ENCODE results near the gene BTAF1.

The BTAF1 gene

DNA sequence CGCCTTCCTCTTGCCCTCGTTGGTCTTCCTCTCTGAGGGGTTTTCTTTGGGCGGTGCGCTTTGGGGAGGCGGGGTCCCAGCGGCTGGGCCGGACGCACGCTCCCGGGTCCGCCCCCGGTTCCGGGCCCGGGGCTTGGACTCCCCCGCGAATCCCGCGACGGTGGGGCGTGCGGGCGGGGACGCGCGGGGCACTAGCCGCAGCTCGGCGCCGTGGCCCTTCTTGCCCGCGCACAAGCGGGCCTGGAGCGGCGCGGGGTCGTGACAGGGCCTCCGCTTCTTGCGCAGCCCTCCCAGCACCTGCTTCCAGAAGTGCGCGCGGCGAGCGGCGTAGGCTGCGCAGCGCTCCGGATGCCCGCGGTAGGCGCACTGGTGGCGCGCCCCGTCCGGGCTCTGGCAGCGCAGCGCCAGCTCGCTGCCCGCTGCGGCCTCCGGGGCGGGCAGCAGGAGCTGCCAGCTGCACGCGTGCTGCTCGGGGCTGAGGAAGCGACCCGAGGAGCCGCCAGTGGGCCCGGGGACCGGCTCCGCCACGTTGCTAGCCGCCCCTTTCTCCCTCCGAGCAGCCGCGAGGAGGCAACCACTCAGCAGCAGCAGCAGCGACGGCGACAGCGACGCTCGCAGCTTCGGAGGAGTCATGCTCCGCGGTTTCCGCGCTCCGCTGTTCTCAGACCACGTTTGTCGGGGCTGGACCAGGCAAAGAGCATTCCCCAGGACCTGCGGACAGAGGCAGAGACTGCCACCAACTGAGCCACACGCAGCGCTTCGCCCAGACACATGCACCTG lies 15.0 kb upstream of the BTAF1 start:
- peak; percentile 70 for DNase-seq

DNA sequence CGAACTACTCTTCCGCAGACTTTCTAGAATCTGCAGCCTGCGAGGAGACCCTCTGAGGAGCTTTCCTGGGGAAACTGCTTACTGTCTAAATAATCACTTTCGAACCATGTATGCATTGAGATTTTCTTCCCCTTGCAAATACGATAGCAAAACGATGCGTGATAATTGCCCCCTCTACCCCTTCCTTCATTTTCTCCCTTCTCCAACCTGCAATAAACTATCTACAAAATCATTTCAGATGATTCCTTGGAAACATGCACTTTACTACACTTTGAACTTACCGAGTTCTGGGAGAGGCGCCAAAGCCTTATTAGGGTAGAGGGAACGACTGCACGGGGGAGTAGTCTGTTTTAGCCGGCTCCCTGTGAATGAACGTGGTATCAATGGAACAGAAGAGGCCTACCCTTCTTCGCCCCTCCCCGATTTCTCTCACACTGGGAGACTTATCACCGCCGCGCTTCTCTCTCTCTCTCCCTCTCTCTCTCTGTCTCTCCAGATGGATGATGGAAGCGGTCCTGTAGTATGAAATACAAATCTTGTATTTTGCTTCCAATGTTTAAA lies 14.4 kb upstream of the BTAF1 start, which contains the start of gene FGFBP3:
TSS of gene FGFBP3 (minus strand) at position 370 of the 561 bp plus-strand sequence. CDS start 517 bp downstream, outside the sequence.
- peak; percentile 22 for DNase-seq

DNA sequence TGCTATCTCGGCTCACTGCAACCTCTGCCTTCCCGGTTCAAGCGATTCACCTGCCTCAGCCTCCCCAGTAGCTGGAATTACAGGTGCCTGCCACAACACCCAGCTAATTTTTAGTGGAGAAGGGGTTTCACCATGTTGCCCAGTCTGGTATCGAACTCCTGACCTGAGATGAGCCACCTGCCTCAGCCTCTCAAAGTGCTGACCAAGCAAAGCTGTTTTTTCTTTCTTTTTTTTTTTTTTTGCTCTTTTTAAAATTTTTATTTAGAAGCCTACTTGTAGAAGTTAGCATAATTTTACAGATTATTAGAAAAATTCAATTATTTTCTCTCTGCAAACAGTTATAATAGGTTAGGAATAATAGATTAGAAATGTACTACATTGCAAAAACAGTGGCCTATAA lies 13.1 kb upstream of the BTAF1 start:
- DNase-seq: no peak

DNA sequence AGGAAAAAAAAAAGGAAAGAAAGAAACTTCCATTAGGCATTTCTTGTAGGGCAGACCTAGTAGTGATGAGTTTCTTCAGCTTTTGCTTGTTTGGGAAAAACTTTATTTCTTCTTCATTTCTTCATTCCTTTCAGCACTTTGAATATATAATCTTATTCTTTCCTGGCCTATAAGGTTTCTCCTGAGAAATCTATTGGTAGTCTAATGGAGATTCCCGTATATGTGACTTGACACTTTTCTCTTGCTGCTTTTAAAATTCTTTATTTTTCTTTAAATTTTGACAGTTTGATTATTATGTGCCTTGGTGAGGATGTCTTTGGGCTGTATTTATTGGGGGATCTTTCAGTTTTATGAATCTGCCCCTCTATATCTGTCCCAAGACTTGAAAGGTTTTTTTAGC lies 3.9 kb upstream of the BTAF1 start:
- no peak for DNase-seq

GRCh38 chr10:91924212-91925021 lies 847 bp downstream of the BTAF1 start:
- no peak for DNase-seq

DNA sequence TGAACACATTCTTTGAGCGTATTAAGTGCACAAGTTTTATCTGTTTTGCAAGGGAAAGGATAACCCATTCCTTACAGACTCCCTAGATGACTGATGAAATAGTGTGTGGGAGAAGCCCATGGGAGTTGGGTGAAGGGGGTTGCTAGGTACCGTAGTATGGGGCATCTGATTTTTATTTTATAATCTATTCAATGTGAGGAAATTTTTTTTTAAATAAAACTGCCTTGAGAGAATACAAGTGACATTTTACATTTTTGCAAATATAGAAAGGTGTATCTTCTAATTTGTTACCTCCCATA lies 1.4 kb downstream of the BTAF1 start:
- DNase-seq: no peak

GRCh38 chr10:91930939-91931338 lies 7.4 kb downstream of the BTAF1 start:
- DNase-seq: no peak

- DNase-seq: no peak
Measured at GRCh38 chr10:91931526-91932190, 8.1 kb downstream of the BTAF1 start.

GRCh38 chr10:91932737-91933136 lies 9.2 kb downstream of the BTAF1 start:
- DNase-seq: no peak

- DNase-seq: no peak
Measured at GRCh38 chr10:91935886-91936285, 12.3 kb downstream of the BTAF1 start.

DNA sequence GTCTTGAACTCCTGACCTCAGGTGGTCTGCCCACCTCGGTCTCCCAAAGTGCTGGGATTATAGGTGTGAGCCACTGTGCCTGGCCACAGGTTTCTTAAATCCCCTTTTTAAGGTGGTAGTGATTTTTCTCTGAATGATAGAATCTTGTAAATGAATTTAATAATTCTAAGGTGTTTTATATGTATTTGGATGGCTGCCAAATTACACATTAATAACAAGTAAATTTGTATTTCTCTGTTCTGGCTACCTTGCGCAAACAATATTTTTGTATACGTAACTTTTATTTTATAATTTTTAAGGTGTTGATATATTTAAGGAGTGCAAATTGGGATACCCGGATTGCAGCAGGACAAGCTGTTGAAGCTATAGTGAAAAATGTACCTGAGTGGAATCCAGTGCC lies 16.1 kb downstream of the BTAF1 start:
- DNase-seq: no peak

GRCh38 chr10:91941426-91941825 lies 17.9 kb downstream of the BTAF1 start:
- no peak for DNase-seq

GRCh38 chr10:91944880-91945630 lies 21.5 kb downstream of the BTAF1 start:
- no peak for DNase-seq

DNA sequence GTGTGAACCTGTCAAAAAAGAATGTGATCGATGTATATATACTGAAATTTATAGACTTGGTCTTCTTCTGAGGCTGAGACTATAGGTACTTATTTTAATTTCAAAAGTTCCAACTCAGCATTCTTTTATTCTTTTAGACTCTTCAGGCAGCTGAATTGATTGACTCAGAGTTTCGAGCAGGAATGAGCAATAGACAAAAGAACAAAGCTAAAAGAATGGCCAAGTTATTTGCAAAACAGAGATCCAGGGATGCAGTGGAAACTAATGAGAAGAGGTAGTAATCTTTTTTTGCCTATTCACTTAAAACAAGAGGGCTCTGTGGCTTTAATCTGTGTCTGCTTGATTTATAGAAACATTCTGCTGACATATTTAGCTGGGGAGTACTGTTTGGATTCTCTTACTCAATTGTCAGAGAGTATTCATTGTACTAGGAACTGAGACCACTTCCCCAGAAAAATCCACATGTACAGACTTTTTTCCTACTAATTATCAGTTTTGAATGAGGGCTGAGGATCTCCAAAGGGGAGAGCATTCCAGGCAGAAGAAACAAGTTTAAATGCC lies 30.1 kb downstream of the BTAF1 start:
- DNase-seq: no peak

DNA sequence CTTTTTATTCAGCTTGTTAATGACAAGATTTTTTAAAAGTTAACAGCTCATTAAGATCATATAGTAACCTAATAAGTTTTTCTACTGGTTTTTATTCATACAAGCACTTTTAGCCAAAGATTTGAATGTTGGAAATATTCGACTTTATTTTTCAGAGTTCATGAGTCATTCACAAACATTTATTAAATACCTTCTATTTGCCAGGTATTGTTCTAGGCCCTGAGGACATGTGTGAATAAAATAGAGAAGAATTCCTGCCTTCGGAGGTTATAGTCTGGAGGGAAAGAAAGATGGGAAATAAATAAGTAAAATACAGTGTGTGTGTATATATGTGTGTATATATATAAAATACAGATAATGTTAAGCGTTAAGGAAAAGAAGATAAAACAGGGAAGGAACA lies 31.5 kb downstream of the BTAF1 start:
- no peak for DNase-seq

GRCh38 chr10:91957091-91957490 lies 33.5 kb downstream of the BTAF1 start:
- no peak for DNase-seq

DNA sequence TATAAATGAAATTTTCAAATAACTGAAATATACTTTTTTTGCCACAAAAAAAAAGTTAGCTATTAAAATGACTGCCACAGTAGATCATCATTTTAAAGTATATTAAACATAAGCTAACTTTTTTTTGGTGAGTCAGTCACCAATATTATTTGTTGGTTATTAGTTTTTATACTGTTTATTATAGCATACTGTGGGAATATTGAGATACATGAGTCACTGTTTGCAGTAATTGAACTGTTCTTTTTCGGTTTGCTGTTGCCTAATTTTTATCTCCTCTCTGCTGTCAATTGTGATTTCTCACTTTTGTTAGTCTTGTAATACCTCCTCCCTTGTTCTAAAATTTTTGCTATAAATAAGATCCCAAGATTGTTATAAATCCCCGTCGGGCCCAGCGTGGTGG lies 45.7 kb downstream of the BTAF1 start:
- DNase-seq: no peak

GRCh38 chr10:91974960-91975359 lies 51.4 kb downstream of the BTAF1 start:
- no peak for DNase-seq

GRCh38 chr10:91975438-91975837 lies 51.9 kb downstream of the BTAF1 start:
- DNase-seq: no peak

- DNase-seq: no peak
Measured at GRCh38 chr10:91976317-91977051, 52.9 kb downstream of the BTAF1 start.

DNA sequence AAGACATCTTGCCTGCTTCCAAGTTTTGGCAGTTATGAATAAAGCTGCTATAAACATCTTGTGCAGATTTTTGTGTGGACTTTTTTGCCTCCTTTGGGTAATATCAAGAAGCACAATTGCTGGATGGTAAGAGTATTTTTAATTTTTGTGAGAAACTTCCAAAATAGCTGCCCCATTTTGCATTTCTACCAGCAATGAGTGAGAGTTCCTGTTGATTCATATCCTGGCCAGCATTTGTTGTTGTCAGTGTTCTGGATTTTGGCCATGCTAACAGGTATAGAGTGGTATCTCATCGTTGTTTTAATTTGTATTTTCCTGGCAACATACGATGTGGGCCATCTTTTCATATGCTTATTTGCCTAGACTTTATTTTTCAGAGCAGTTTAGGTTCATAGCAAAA lies 53.9 kb downstream of the BTAF1 start:
- DNase-seq: no peak

DNA sequence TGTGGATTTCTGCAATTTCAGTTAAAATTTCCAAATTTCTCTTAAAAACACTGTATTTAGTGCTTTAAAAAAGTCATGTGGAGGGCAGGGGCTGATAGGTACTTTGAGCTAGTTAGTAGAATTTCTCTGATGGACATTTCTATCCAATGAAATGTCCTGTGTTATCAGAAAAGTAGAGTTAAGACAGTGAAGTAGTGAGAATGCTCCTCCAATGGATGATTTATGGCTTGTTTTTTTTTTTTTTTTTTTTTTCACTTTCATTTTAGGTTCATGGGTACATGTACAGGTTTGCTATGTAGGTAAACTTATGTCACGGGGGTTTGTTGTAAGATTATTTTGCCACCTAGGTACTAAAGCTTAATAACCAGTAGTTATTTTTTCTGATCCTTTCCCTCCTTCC lies 55.0 kb downstream of the BTAF1 start:
- DNase-seq: no peak

Measured in activated CD8-positive, alpha-beta memory T cell treated with anti-CD3 and anti-CD28 coated beads, Interleukin-2, amount 50 U/mL, for 4 hours (primary cell).